Measurements from ENCODE around the gene HSF2.

DNA sequence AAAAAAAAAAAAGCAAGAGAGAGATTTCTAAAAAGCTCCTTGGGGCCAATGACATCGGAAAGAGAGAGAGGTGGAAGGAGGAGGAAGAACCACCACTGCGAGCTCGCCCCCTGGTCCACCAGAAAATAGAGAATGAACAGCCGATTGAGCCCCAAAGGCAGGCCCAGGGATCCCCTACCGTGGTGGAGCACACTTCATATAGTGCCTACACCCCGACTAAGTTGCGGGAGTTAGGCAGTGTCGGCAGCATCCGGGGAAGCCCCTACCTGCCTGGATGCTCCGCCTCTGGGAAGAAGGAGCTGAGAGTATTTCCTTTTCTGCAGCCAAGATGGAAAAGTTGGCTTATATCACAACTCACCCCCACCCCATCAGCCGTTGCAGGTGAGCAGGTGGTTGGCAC lies 38.6 kb upstream of the HSF2 start:
- TF ChIP-seq POLR2A (IDR thresholded peaks at IDR 0.05), result no peak
- TF ChIP-seq, protein P1, sequence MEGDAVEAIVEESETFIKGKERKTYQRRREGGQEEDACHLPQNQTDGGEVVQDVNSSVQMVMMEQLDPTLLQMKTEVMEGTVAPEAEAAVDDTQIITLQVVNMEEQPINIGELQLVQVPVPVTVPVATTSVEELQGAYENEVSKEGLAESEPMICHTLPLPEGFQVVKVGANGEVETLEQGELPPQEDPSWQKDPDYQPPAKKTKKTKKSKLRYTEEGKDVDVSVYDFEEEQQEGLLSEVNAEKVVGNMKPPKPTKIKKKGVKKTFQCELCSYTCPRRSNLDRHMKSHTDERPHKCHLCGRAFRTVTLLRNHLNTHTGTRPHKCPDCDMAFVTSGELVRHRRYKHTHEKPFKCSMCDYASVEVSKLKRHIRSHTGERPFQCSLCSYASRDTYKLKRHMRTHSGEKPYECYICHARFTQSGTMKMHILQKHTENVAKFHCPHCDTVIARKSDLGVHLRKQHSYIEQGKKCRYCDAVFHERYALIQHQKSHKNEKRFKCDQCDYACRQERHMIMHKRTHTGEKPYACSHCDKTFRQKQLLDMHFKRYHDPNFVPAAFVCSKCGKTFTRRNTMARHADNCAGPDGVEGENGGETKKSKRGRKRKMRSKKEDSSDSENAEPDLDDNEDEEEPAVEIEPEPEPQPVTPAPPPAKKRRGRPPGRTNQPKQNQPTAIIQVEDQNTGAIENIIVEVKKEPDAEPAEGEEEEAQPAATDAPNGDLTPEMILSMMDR (IDR thresholded peaks at IDR 0.05), result no peak
